ENCODE results near the gene STK11. TPM values are rescaled to one million over a fixed set of nuclear protein-coding genes. Genes with fewer than 3 reads are reported as not detected.

STK11 gene
- total RNA-seq, 4 donors from 2014 or later: 91.5 to 194 (median 149) TPM

GRCh38 chr19:1224047-1224825 lies 18.7 kb downstream of the STK11 start:
- Histone ChIP-seq H3K9me3 (no peaks in the 10 kb centered on the region), H3K27me3 (no peaks in the 10 kb centered on the region), H3K4me3 (no peak overlapping the region), H3K27ac (no peak overlapping the region), H3K4me1 (peaks cover 10 to 30% of the 10 kb centered on the region in 2 donors), H3K36me3 (peaks cover 0 to 49% of the 10 kb centered on the region in 2 donors)
- no peak for ATAC-seq
- TF ChIP-seq, protein P1, sequence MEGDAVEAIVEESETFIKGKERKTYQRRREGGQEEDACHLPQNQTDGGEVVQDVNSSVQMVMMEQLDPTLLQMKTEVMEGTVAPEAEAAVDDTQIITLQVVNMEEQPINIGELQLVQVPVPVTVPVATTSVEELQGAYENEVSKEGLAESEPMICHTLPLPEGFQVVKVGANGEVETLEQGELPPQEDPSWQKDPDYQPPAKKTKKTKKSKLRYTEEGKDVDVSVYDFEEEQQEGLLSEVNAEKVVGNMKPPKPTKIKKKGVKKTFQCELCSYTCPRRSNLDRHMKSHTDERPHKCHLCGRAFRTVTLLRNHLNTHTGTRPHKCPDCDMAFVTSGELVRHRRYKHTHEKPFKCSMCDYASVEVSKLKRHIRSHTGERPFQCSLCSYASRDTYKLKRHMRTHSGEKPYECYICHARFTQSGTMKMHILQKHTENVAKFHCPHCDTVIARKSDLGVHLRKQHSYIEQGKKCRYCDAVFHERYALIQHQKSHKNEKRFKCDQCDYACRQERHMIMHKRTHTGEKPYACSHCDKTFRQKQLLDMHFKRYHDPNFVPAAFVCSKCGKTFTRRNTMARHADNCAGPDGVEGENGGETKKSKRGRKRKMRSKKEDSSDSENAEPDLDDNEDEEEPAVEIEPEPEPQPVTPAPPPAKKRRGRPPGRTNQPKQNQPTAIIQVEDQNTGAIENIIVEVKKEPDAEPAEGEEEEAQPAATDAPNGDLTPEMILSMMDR (IDR thresholded peaks at IDR 0.05 in 4 of 5, conservative IDR thresholded peaks at IDR 0.05 in 1 of 5): no peak
- no peak for TF ChIP-seq POLR2A (IDR thresholded peaks at IDR 0.05)
- no peak for DNase-seq
- in situ Hi-C loops (cut with MboI; ENCODE audit: low sequenced_read_pairs in 4 of 4): no loop called here
- intact Hi-C loops (cut with DNase I; ENCODE audit: low total_unique reads): no loop called here

- H3K4me1 ChIP-seq: peaks cover 9 to 28% of the 10 kb centered on the region in 2 donors
- no peaks in the 10 kb centered on the region for H3K27me3 ChIP-seq
- H3K27ac ChIP-seq: no peak overlapping the region
- no peak for DNase-seq
- intact Hi-C loops (cut with DNase I; ENCODE audit: low total_unique reads) (no loop called here), in situ Hi-C loops (cut with MboI; ENCODE audit: low sequenced_read_pairs in 4 of 4) (no loop called here)
- H3K4me3 ChIP-seq: no peak overlapping the region
- H3K9me3 ChIP-seq: no peaks in the 10 kb centered on the region
- no peak for TF ChIP-seq POLR2A (IDR thresholded peaks at IDR 0.05)
- TF ChIP-seq, protein P1 (IDR thresholded peaks at IDR 0.05 in 4 of 5, conservative IDR thresholded peaks at IDR 0.05 in 1 of 5): no peak
- ATAC-seq: no peak
- peaks cover 0 to 49% of the 10 kb centered on the region in 2 donors for H3K36me3 ChIP-seq
Observed at GRCh38 chr19:1224847-1225246, 19.3 kb downstream of the STK11 start.

GRCh38 chr19:1225440-1226226 lies 20.1 kb downstream of the STK11 start:
- in situ Hi-C loops (cut with MboI; ENCODE audit: low sequenced_read_pairs in 4 of 4) (no loop called here), intact Hi-C loops (cut with DNase I; ENCODE audit: low total_unique reads) (no loop called here)
- Histone ChIP-seq H3K4me1 (peaks cover 9 to 22% of the 10 kb centered on the region in 2 donors), H3K4me3 (no peak overlapping the region), H3K36me3 (peaks cover 0 to 48% of the 10 kb centered on the region in 2 donors), H3K27ac (no peak overlapping the region), H3K9me3 (no peaks in the 10 kb centered on the region), H3K27me3 (no peaks in the 10 kb centered on the region)
- no peak for ATAC-seq
- TF ChIP-seq, protein P1 (IDR thresholded peaks at IDR 0.05 in 4 of 5, conservative IDR thresholded peaks at IDR 0.05 in 1 of 5): no peak
- TF ChIP-seq POLR2A (IDR thresholded peaks at IDR 0.05): no peak
- DNase-seq: no peak

DNA sequence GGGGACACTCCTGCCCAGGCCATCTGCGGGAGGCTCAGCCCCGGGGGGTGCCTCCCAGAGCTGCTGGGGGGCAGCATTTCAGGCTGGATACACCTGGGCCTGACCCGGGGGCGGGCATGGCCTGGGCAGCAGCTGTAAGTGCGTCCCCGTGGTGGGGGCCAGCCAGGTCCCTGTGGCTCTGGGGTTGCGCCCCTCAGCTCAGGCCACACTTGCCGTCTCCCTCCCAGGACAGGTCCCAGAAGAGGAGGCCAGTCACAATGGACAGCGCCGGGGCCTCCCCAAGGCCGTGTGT lies 20.6 kb downstream of the STK11 start:
- DNase-seq (no peak), ATAC-seq (no peak)
- Histone ChIP-seq H3K4me3 (no peak overlapping the region), H3K27me3 (no peaks in the 10 kb centered on the region), H3K36me3 (peaks cover 0 to 43% of the 10 kb centered on the region in 2 donors), H3K9me3 (no peaks in the 10 kb centered on the region), H3K27ac (no peak overlapping the region), H3K4me1 (peaks cover 8 to 16% of the 10 kb centered on the region in 2 donors)
- intact Hi-C loops (cut with DNase I; ENCODE audit: low total_unique reads): no loop called here
- TF ChIP-seq POLR2A (IDR thresholded peaks at IDR 0.05): no peak
- TF ChIP-seq, protein P1 (IDR thresholded peaks at IDR 0.05 in 4 of 5, conservative IDR thresholded peaks at IDR 0.05 in 1 of 5): no peak
- in situ Hi-C loops (cut with MboI; ENCODE audit: low sequenced_read_pairs in 4 of 4): no loop called here

All from gastrocnemius medialis (tissue), 4 donors.